HCT116 (cell line): Measurements from ENCODE around the gene RIC8B.

Source experiments
- EGR1 ChIP-seq: IDR thresholded peaks from 2 replicates; pipeline ENCODE4 v1.6.1; 2012; ENCODE audit warnings: low read depth
- EZH2 ChIP-seq: fragments of 200-600 bp; sonication (generic); IDR thresholded peaks from 2 replicates; pipeline ENCODE4 v1.6.1; 2017; ENCODE audit warnings: antibody characterized with exemption, mixed run types
- EZH2phosphoT487 ChIP-seq: fragments of 200-600 bp; IDR thresholded peaks from 2 replicates; pipeline ENCODE4 v1.6.1; 2018; ENCODE audit warnings: antibody characterized with exemption, borderline replicate concordance
- FOSL1 ChIP-seq: IDR thresholded peaks from 2 replicates; pipeline ENCODE4 v1.6.1; 2012; ENCODE audit warnings: low read depth
- JUND ChIP-seq: IDR thresholded peaks from 2 replicates; pipeline ENCODE4 v1.6.1; 2012
- MAX ChIP-seq: IDR thresholded peaks from 2 replicates; pipeline ENCODE4 v1.6.1; 2012
- POLR2A ChIP-seq: IDR thresholded peaks from 2 replicates; pipeline ENCODE4 v1.7.0; 2011; ENCODE audit warnings: borderline replicate concordance; ENCODE audit not compliant: insufficient read depth, insufficient read length; ENCODE audit errors: extremely low read depth
- POLR2AphosphoS5 ChIP-seq: IDR thresholded peaks from 2 replicates; pipeline ENCODE4 v1.6.1; 2011; ENCODE audit warnings: mild to moderate bottlenecking, low read depth, low read length, moderate library complexity
- RAD21 ChIP-seq: IDR thresholded peaks from 2 replicates; pipeline ENCODE4 v1.6.1; 2012; ENCODE audit warnings: low read depth, mild to moderate bottlenecking
- REST ChIP-seq: IDR thresholded peaks from 2 replicates; pipeline ENCODE4 v1.6.1; 2012; ENCODE audit warnings: low read depth
- SIN3A ChIP-seq: IDR thresholded peaks from 2 replicates; pipeline ENCODE4 v1.6.1; 2012; ENCODE audit warnings: low read depth
- YY1 ChIP-seq: IDR thresholded peaks from 2 replicates; pipeline ENCODE4 v1.6.1; 2011; ENCODE audit warnings: low read length, low read depth, moderate library complexity, mild to moderate bottlenecking; ENCODE audit not compliant: insufficient replicate concordance; ENCODE audit errors: extremely low read depth
- TF ChIP-seq, protein P1 (sequence below), 3 experiments: fragments of 200-600 bp in 1 of 3; sonication (generic) in 1 of 3; IDR thresholded peaks in 2 of 3; conservative IDR thresholded peaks in 1 of 3; 2 replicates each; pipeline ENCODE4 v1.5.1; 2012 to 2017; ENCODE audit warnings: low read depth in 2 of 3, low read length in 2 of 3, antibody characterized with exemption in 1 of 3, borderline replicate concordance in 1 of 3, control low read depth in 1 of 3, mild to moderate bottlenecking in 1 of 3, mixed read lengths in 1 of 3, mixed run types in 1 of 3, moderate library complexity in 1 of 3; ENCODE audit not compliant: insufficient read depth in 1 of 3
- TF ChIP-seq, protein P2 (sequence below): IDR thresholded peaks from 2 replicates; pipeline ENCODE4 v1.6.1; 2012

GRCh38 chr12:106900554-106900953 lies 126.1 kb downstream of the RIC8B start:
- TF ChIP-seq, protein P1, sequence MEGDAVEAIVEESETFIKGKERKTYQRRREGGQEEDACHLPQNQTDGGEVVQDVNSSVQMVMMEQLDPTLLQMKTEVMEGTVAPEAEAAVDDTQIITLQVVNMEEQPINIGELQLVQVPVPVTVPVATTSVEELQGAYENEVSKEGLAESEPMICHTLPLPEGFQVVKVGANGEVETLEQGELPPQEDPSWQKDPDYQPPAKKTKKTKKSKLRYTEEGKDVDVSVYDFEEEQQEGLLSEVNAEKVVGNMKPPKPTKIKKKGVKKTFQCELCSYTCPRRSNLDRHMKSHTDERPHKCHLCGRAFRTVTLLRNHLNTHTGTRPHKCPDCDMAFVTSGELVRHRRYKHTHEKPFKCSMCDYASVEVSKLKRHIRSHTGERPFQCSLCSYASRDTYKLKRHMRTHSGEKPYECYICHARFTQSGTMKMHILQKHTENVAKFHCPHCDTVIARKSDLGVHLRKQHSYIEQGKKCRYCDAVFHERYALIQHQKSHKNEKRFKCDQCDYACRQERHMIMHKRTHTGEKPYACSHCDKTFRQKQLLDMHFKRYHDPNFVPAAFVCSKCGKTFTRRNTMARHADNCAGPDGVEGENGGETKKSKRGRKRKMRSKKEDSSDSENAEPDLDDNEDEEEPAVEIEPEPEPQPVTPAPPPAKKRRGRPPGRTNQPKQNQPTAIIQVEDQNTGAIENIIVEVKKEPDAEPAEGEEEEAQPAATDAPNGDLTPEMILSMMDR (IDR thresholded peaks at IDR 0.05 in 2 of 3, conservative IDR thresholded peaks at IDR 0.05 in 1 of 3; ENCODE audit: borderline replicate concordance in 1 of 3, insufficient read depth in 1 of 3, low read depth in 2 of 3, low read length in 2 of 3) = no peak
- TF ChIP-seq POLR2AphosphoS5 (no peak), REST (no peak), JUND (no peak), YY1 (no peak), POLR2A (no peak), EGR1 (no peak), SIN3A (no peak), MAX (no peak), EZH2phosphoT487 (no peak), EZH2 (no peak), RAD21 (no peak), FOSL1 (no peak)
- TF ChIP-seq, protein P2, sequence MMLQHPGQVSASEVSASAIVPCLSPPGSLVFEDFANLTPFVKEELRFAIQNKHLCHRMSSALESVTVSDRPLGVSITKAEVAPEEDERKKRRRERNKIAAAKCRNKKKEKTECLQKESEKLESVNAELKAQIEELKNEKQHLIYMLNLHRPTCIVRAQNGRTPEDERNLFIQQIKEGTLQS = no peak
